Measurements from ENCODE around the gene ADAMTS2. TPM values are rescaled to one million over a fixed set of nuclear protein-coding genes. Genes with fewer than 3 reads are reported as not detected.

ADAMTS2 gene
- total RNA-seq, 1 experiment from 2014 or later = 3.9 TPM

- intact Hi-C loops (cut with micrococcal nuclease) = no loop called here
- CTCF ChIA-PET = no interaction called here
- ATAC-seq = no peak
Measured at GRCh38 chr5:179214678-179215077, 130.6 kb downstream of the ADAMTS2 start.

GRCh38 chr5:179212870-179213269, 132.4 kb downstream of the ADAMTS2 start:
- Histone ChIP-seq H3K9ac (ENCODE audit: low read length) (no peak overlapping the region), H4K20me1 (ENCODE audit: insufficient read depth) (no peaks in the 10 kb centered on the region), H2AFZ (ENCODE audit: low read depth, low read length, poor library complexity, severe bottlenecking) (no peak overlapping the region), H3K9me2 (ENCODE audit: insufficient read depth) (no peaks in the 10 kb centered on the region), H3K27ac (ENCODE audit: low read depth, low read length) (no peak overlapping the region), H3K79me2 (ENCODE audit: insufficient read depth, low read length) (no peaks in the 10 kb centered on the region), H3K4me1 (ENCODE audit: control insufficient read depth in 1 of 2, insufficient read depth in 2 of 2, low read length in 2 of 2) (peaks cover 0 to 6% of the 10 kb centered on the region in 2 experiments; a peak in 1 of 4 replicates), H3K27me3 (ENCODE audit: insufficient read depth, low read length) (no peaks in the 10 kb centered on the region), H3K9me3 (ENCODE audit: control insufficient read depth in 1 of 2, insufficient read depth in 1 of 2, low read depth in 1 of 2, low read length in 2 of 2) (no peaks in the 10 kb centered on the region), H3K36me3 (ENCODE audit: control insufficient read depth in 1 of 2, insufficient read depth in 2 of 2, low read length in 2 of 2) (no peaks in the 10 kb centered on the region), H3K4me3 (replicated peaks in 1 of 2; ENCODE audit: low read depth in 1 of 2, low read length in 2 of 2) (no peak overlapping the region), H3K4me2 (ENCODE audit: low read length) (no peak overlapping the region)
- POLR2A ChIA-PET = no interaction called here
- CTCF ChIA-PET = no interaction called here
- no peak for ATAC-seq
- BruUV-seq (replicated peaks) = no TSS peak
- RAD21 ChIA-PET (ENCODE audit: low non-redundant PET in 1 of 2, low total read pairs in 2 of 2, uncharacterized antibody in 2 of 2, unreplicated experiment in 2 of 2) = no interaction called here
- intact Hi-C loops (cut with micrococcal nuclease) = no loop called here
- no peak for DNase-seq (ENCODE audit: low read depth, low spot score)
- TF ChIP-seq CTCF (IDR thresholded peaks at IDR 0.05 in 2 of 3, conservative IDR thresholded peaks at IDR 0.05 in 1 of 3; ENCODE audit: borderline replicate concordance in 1 of 3, insufficient read depth in 1 of 3, low read depth in 2 of 3, low read length in 2 of 3) (no peak), ATF3 (IDR thresholded peaks at IDR 0.05) (no peak), SRF (IDR thresholded peaks at IDR 0.05; ENCODE audit: low read depth) (no peak), CEBPB (IDR thresholded peaks at IDR 0.05; ENCODE audit: low read depth) (no peak), CBX3 (IDR thresholded peaks at IDR 0.05; ENCODE audit: low read depth) (no peak), EGR1 (IDR thresholded peaks at IDR 0.05; ENCODE audit: low read depth) (no peak), SP1 (IDR thresholded peaks at IDR 0.05; ENCODE audit: low read depth) (no peak), EZH2phosphoT487 (IDR thresholded peaks at IDR 0.05; ENCODE audit: borderline replicate concordance) (no peak), EZH2 (IDR thresholded peaks at IDR 0.05) (no peak)

More at GRCh38 chr5:179214678-179215077, 130.6 kb downstream of the ADAMTS2 start:
- ChIA-PET RAD21 (ENCODE audit: low non-redundant PET in 1 of 2, low total read pairs in 2 of 2, uncharacterized antibody in 2 of 2, unreplicated experiment in 2 of 2) (no interaction called here), POLR2A (no interaction called here)
- Histone ChIP-seq H2AFZ (ENCODE audit: low read depth, low read length, poor library complexity, severe bottlenecking) (no peak overlapping the region), H3K4me3 (replicated peaks in 1 of 2; ENCODE audit: low read depth in 1 of 2, low read length in 2 of 2) (no peak overlapping the region), H3K9me2 (ENCODE audit: insufficient read depth) (no peaks in the 10 kb centered on the region), H3K9me3 (ENCODE audit: control insufficient read depth in 1 of 2, insufficient read depth in 1 of 2, low read depth in 1 of 2, low read length in 2 of 2) (no peaks in the 10 kb centered on the region), H3K27ac (ENCODE audit: low read depth, low read length) (no peak overlapping the region), H3K4me2 (ENCODE audit: low read length) (no peak overlapping the region), H3K36me3 (ENCODE audit: control insufficient read depth in 1 of 2, insufficient read depth in 2 of 2, low read length in 2 of 2) (no peaks in the 10 kb centered on the region), H4K20me1 (ENCODE audit: insufficient read depth) (no peaks in the 10 kb centered on the region), H3K9ac (ENCODE audit: low read length) (no peak overlapping the region), H3K4me1 (ENCODE audit: control insufficient read depth in 1 of 2, insufficient read depth in 2 of 2, low read length in 2 of 2) (peaks cover 0 to 2% of the 10 kb centered on the region in 2 experiments; a peak in 1 of 4 replicates), H3K27me3 (ENCODE audit: insufficient read depth, low read length) (no peaks in the 10 kb centered on the region), H3K79me2 (ENCODE audit: insufficient read depth, low read length) (no peaks in the 10 kb centered on the region)
- no TSS peak for BruUV-seq (replicated peaks)
- TF ChIP-seq EZH2phosphoT487 (IDR thresholded peaks at IDR 0.05; ENCODE audit: borderline replicate concordance) (no peak), RAD21 (IDR thresholded peaks at IDR 0.05; ENCODE audit: low read depth) (no peak)
- TF ChIP-seq, protein P1, sequence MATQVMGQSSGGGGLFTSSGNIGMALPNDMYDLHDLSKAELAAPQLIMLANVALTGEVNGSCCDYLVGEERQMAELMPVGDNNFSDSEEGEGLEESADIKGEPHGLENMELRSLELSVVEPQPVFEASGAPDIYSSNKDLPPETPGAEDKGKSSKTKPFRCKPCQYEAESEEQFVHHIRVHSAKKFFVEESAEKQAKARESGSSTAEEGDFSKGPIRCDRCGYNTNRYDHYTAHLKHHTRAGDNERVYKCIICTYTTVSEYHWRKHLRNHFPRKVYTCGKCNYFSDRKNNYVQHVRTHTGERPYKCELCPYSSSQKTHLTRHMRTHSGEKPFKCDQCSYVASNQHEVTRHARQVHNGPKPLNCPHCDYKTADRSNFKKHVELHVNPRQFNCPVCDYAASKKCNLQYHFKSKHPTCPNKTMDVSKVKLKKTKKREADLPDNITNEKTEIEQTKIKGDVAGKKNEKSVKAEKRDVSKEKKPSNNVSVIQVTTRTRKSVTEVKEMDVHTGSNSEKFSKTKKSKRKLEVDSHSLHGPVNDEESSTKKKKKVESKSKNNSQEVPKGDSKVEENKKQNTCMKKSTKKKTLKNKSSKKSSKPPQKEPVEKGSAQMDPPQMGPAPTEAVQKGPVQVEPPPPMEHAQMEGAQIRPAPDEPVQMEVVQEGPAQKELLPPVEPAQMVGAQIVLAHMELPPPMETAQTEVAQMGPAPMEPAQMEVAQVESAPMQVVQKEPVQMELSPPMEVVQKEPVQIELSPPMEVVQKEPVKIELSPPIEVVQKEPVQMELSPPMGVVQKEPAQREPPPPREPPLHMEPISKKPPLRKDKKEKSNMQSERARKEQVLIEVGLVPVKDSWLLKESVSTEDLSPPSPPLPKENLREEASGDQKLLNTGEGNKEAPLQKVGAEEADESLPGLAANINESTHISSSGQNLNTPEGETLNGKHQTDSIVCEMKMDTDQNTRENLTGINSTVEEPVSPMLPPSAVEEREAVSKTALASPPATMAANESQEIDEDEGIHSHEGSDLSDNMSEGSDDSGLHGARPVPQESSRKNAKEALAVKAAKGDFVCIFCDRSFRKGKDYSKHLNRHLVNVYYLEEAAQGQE (IDR thresholded peaks at IDR 0.05; ENCODE audit: low read depth) = no peak
- no peak for DNase-seq (ENCODE audit: low read depth, low spot score)

Data from HCT116 (cell line).